Activated T-helper 1 cell treated with anti-CD3 and anti-CD28 coated beads, Interleukin-12 subunit alpha, Interleukin-12 subunit beta, Interleukin-2, Interleukin-4 antibody, amounts not matched to agents 30 ng/mL and 10 ng/mL and 1 ng/mL, durations not matched to agents 14 hours and 24 hours and 36 hours (primary cell): ENCODE data around the gene DLGAP3. TPM values are rescaled to one million over a fixed set of nuclear protein-coding genes. Genes with fewer than 3 reads are reported as not detected.

Source experiments
- DNase-seq: peaks from one replicate; pipeline ENCODE4 v3.0.0; 2021; ENCODE audit warnings: low spot score
- H3K27ac Mint-ChIP-seq: one replicate; pipeline ENCODE4 v1.8.0; 2021; ENCODE audit warnings: mild to moderate bottlenecking, mixed read lengths
- H3K27me3 Mint-ChIP-seq: one replicate; pipeline ENCODE4 v1.8.0; 2022; ENCODE audit warnings: mild to moderate bottlenecking, moderate library complexity, mixed read lengths; ENCODE audit not compliant: insufficient read depth
- H3K36me3 Mint-ChIP-seq: one replicate; pipeline ENCODE4 v1.8.0; 2021; ENCODE audit warnings: low read depth, mixed read lengths
- H3K4me1 Mint-ChIP-seq: one replicate; pipeline ENCODE4 v1.8.0; 2021; ENCODE audit warnings: low read depth, mixed read lengths
- H3K4me3 Mint-ChIP-seq: one replicate; pipeline ENCODE4 v1.8.0; 2021; ENCODE audit warnings: mild to moderate bottlenecking, moderate library complexity, mixed read lengths
- H3K9me3 Mint-ChIP-seq: one replicate; pipeline ENCODE4 v1.8.0; 2021; ENCODE audit warnings: mixed read lengths
- intact Hi-C: fragments of 100-400 bp; cut with micrococcal nuclease; formaldehyde crosslinking; loops from one replicate; pipeline ENCODE4 v1.15.1; 2024
- total RNA-seq: library from RNA; stranded (reverse); gene quantifications from 2 replicates; pipeline ENCODE4 v1.2.3, GENCODE V29; 2022

DLGAP3 gene
- total RNA-seq, 1 donor from 2014 or later, result 0.65 TPM

- no peaks in the 10 kb centered on the region for H3K4me1 Mint-ChIP-seq
- intact Hi-C loops, result no loop called here
- DNase-seq, result no peak
- no peaks in the 10 kb centered on the region for H3K9me3 Mint-ChIP-seq
- no peak overlapping the region for H3K4me3 Mint-ChIP-seq
- no peaks in the 10 kb centered on the region for H3K27me3 Mint-ChIP-seq
- no peak overlapping the region for H3K27ac Mint-ChIP-seq
- no peaks in the 10 kb centered on the region for H3K36me3 Mint-ChIP-seq
Observed at GRCh38 chr1:34906756-34907155, 22.7 kb downstream of the DLGAP3 start.

- Mint-ChIP-seq H3K4me1 (no peaks in the 10 kb centered on the region), H3K27ac (no peak overlapping the region), H3K27me3 (no peaks in the 10 kb centered on the region), H3K9me3 (no peaks in the 10 kb centered on the region), H3K4me3 (no peak overlapping the region), H3K36me3 (no peaks in the 10 kb centered on the region)
- intact Hi-C loops, result no loop called here
- DNase-seq, result no peak
Observed at GRCh38 chr1:34906222-34906621, 23.2 kb downstream of the DLGAP3 start.

- Mint-ChIP-seq H3K36me3 (no peaks in the 10 kb centered on the region), H3K27me3 (no peaks in the 10 kb centered on the region), H3K9me3 (no peaks in the 10 kb centered on the region), H3K4me3 (no peak overlapping the region), H3K4me1 (no peaks in the 10 kb centered on the region), H3K27ac (no peak overlapping the region)
- DNase-seq, result no peak
- intact Hi-C loops, result no loop called here
Observed at GRCh38 chr1:34905098-34905459, 24.4 kb downstream of the DLGAP3 start.

- Mint-ChIP-seq H3K4me3 (no peak overlapping the region), H3K36me3 (no peaks in the 10 kb centered on the region), H3K27ac (no peak overlapping the region), H3K4me1 (no peaks in the 10 kb centered on the region), H3K9me3 (no peaks in the 10 kb centered on the region), H3K27me3 (no peaks in the 10 kb centered on the region)
- intact Hi-C loops, result no loop called here
- DNase-seq, result no peak
Observed at GRCh38 chr1:34904236-34905097, 25.0 kb downstream of the DLGAP3 start.

GRCh38 chr1:34901919-34902318 lies 27.5 kb downstream of the DLGAP3 start:
- no peak for DNase-seq

GRCh38 chr1:34900775-34901502 lies 28.5 kb downstream of the DLGAP3 start:
- Mint-ChIP-seq H3K36me3 (no peaks in the 10 kb centered on the region), H3K4me1 (no peaks in the 10 kb centered on the region), H3K27ac (no peak overlapping the region), H3K4me3 (no peak overlapping the region), H3K9me3 (no peaks in the 10 kb centered on the region), H3K27me3 (peaks cover 6% of the 10 kb centered on the region)
- no peak for DNase-seq
- intact Hi-C loops, result no loop called here

More at GRCh38 chr1:34901919-34902318, 27.5 kb downstream of the DLGAP3 start:
- peaks cover 6% of the 10 kb centered on the region for H3K27me3 Mint-ChIP-seq
- H3K27ac Mint-ChIP-seq, result no peak overlapping the region
- H3K4me1 Mint-ChIP-seq, result no peaks in the 10 kb centered on the region
- no peaks in the 10 kb centered on the region for H3K9me3 Mint-ChIP-seq
- intact Hi-C loops, result no loop called here
- H3K4me3 Mint-ChIP-seq, result no peak overlapping the region
- H3K36me3 Mint-ChIP-seq, result no peaks in the 10 kb centered on the region

- no peaks in the 10 kb centered on the region for H3K36me3 Mint-ChIP-seq
- no peak for DNase-seq
- H3K9me3 Mint-ChIP-seq, result no peaks in the 10 kb centered on the region
- H3K4me1 Mint-ChIP-seq, result no peaks in the 10 kb centered on the region
- H3K27me3 Mint-ChIP-seq, result peaks cover 6% of the 10 kb centered on the region
- no peak overlapping the region for H3K27ac Mint-ChIP-seq
- H3K4me3 Mint-ChIP-seq, result no peak overlapping the region
- intact Hi-C loops, result no loop called here
Observed at GRCh38 chr1:34899906-34900305, 29.5 kb downstream of the DLGAP3 start.

- Mint-ChIP-seq H3K4me1 (no peaks in the 10 kb centered on the region), H3K27ac (no peak overlapping the region), H3K36me3 (no peaks in the 10 kb centered on the region), H3K27me3 (peaks cover 6% of the 10 kb centered on the region), H3K4me3 (no peak overlapping the region), H3K9me3 (no peaks in the 10 kb centered on the region)
- intact Hi-C loops, result no loop called here
- DNase-seq, result no peak
Observed at GRCh38 chr1:34899471-34899870, 30.0 kb downstream of the DLGAP3 start.

- intact Hi-C loops, result no loop called here
- no peak for DNase-seq
- peaks cover under 1% of the 10 kb centered on the region for H3K9me3 Mint-ChIP-seq
- H3K4me1 Mint-ChIP-seq, result no peaks in the 10 kb centered on the region
- H3K27me3 Mint-ChIP-seq, result peaks cover 8% of the 10 kb centered on the region
- no peak overlapping the region for H3K4me3 Mint-ChIP-seq
- H3K27ac Mint-ChIP-seq, result no peak overlapping the region
- no peaks in the 10 kb centered on the region for H3K36me3 Mint-ChIP-seq
Observed at GRCh38 chr1:34898330-34898761, 31.1 kb downstream of the DLGAP3 start.

GRCh38 chr1:34896612-34897011 lies 32.8 kb downstream of the DLGAP3 start:
- peaks cover 10% of the 10 kb centered on the region for H3K27me3 Mint-ChIP-seq
- H3K36me3 Mint-ChIP-seq, result no peaks in the 10 kb centered on the region
- no peak overlapping the region for H3K27ac Mint-ChIP-seq
- H3K4me1 Mint-ChIP-seq, result no peaks in the 10 kb centered on the region
- H3K4me3 Mint-ChIP-seq, result no peak overlapping the region
- H3K9me3 Mint-ChIP-seq, result peaks cover 15% of the 10 kb centered on the region
- intact Hi-C loops, result no loop called here
- no peak for DNase-seq

GRCh38 chr1:34889705-34890104 lies 39.7 kb downstream of the DLGAP3 start:
- peaks cover 18% of the 10 kb centered on the region for H3K9me3 Mint-ChIP-seq
- H3K4me3 Mint-ChIP-seq, result no peak overlapping the region
- peaks cover 25% of the 10 kb centered on the region for H3K27me3 Mint-ChIP-seq
- H3K36me3 Mint-ChIP-seq, result no peaks in the 10 kb centered on the region
- no peak for DNase-seq
- H3K27ac Mint-ChIP-seq, result no peak overlapping the region
- intact Hi-C loops, result no loop called here
- no peaks in the 10 kb centered on the region for H3K4me1 Mint-ChIP-seq

GRCh38 chr1:34887593-34887992 lies 41.9 kb downstream of the DLGAP3 start:
- H3K27me3 Mint-ChIP-seq, result peaks cover 39% of the 10 kb centered on the region
- no peaks in the 10 kb centered on the region for H3K36me3 Mint-ChIP-seq
- H3K9me3 Mint-ChIP-seq, result peaks cover 14% of the 10 kb centered on the region
- no peak overlapping the region for H3K4me3 Mint-ChIP-seq
- intact Hi-C loops, result no loop called here
- H3K4me1 Mint-ChIP-seq, result no peaks in the 10 kb centered on the region
- DNase-seq, result no peak
- H3K27ac Mint-ChIP-seq, result no peak overlapping the region
